ENCODE measurements around the gene B4GAT1.

DNA sequence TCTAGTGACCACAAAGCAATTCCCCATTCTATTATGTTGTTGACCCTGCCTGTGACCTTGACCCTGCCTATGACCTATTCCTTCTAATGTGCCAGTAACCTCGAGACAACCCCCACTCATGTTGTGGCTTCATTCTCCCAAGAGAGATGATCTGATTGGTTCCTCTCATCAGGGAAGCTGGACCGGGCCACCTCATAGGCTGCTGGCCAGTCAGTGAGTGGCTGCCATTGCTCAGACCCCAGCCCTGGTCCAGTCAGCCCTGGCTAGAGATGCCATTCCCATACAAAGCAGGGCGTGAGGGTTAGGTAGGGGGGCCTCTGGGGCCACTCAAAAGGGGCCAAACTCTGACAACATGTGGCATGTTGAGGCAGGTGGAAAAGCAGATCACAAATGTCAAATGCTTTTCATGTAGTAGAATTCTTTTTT lies 12.2 kb upstream of the B4GAT1 start:
- TF ChIP-seq EZH2phosphoT487 (IDR thresholded peaks at IDR 0.05; ENCODE audit: low read length) (no peak), EZH2 (optimal IDR thresholded peaks at IDR 0.05; ENCODE audit: low read depth, low read length) (no peak)
- TF ChIP-seq, protein P1, sequence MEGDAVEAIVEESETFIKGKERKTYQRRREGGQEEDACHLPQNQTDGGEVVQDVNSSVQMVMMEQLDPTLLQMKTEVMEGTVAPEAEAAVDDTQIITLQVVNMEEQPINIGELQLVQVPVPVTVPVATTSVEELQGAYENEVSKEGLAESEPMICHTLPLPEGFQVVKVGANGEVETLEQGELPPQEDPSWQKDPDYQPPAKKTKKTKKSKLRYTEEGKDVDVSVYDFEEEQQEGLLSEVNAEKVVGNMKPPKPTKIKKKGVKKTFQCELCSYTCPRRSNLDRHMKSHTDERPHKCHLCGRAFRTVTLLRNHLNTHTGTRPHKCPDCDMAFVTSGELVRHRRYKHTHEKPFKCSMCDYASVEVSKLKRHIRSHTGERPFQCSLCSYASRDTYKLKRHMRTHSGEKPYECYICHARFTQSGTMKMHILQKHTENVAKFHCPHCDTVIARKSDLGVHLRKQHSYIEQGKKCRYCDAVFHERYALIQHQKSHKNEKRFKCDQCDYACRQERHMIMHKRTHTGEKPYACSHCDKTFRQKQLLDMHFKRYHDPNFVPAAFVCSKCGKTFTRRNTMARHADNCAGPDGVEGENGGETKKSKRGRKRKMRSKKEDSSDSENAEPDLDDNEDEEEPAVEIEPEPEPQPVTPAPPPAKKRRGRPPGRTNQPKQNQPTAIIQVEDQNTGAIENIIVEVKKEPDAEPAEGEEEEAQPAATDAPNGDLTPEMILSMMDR (IDR thresholded peaks at IDR 0.05; ENCODE audit: low read length) = no peak

All from MM.1S (cell line).